ENCODE results near the gene TMEM45A. TPM values are rescaled to one million over a fixed set of nuclear protein-coding genes. Genes with fewer than 3 reads are reported as not detected.

Gene TMEM45A
- polyA plus RNA-seq, 1 donor from 2014 or later: 2.4 TPM

DNA sequence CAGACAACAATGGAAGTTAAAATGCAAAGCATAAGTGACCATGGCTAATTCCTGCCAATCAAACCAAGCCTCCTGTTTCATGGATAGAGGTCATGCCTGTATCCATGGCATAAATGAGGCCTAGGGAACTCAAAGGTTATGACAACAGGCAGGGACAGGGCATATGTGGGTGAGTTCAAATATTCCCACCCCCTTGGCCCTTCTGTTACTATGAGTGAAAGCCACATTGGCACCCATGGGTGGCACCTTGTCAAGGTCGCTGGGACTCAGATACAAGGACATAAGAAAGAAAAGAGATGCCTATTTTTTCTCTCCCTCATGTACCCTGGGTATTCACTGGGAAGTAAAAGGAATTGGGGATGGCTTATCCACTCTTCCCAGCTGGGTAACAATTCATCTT is 25.3 kb upstream of the TMEM45A start:
- Histone ChIP-seq H3K4me2 (ENCODE audit: low read length) (no peak overlapping the region), H3K9me2 (ENCODE audit: insufficient read depth, low read length) (no peaks in the 10 kb centered on the region), H3K36me3 (ENCODE audit: insufficient read depth, low read length) (no peaks in the 10 kb centered on the region), H3K27me3 (ENCODE audit: insufficient read depth, low read depth, low read length) (no peaks in the 10 kb centered on the region), H3K27ac (ENCODE audit: low read length) (no peak overlapping the region), H3K9me3 (ENCODE audit: low read length) (no peaks in the 10 kb centered on the region), H3F3A (ENCODE audit: insufficient read depth, low read length, poor library complexity, severe bottlenecking) (no peaks in the 10 kb centered on the region), H4K20me1 (ENCODE audit: insufficient read depth) (no peaks in the 10 kb centered on the region), H3K9ac (ENCODE audit: low read length) (no peak overlapping the region), H2AFZ (ENCODE audit: low read depth, low read length) (no peak overlapping the region), H3K4me3 (ENCODE audit: low read length) (no peak overlapping the region), H3K79me2 (replicated peaks; ENCODE audit: insufficient read depth, low read length) (no peaks in the 10 kb centered on the region)
- TF ChIP-seq TAF1 (IDR thresholded peaks at IDR 0.05; ENCODE audit: low read depth) (no peak), EP300 (conservative IDR thresholded peaks at IDR 0.05; ENCODE audit: poor library complexity, severe bottlenecking) (no peak), POLR2AphosphoS5 (IDR thresholded peaks at IDR 0.05) (no peak), RAD21 (conservative IDR thresholded peaks at IDR 0.05) (no peak)
- TF ChIP-seq, protein P1, sequence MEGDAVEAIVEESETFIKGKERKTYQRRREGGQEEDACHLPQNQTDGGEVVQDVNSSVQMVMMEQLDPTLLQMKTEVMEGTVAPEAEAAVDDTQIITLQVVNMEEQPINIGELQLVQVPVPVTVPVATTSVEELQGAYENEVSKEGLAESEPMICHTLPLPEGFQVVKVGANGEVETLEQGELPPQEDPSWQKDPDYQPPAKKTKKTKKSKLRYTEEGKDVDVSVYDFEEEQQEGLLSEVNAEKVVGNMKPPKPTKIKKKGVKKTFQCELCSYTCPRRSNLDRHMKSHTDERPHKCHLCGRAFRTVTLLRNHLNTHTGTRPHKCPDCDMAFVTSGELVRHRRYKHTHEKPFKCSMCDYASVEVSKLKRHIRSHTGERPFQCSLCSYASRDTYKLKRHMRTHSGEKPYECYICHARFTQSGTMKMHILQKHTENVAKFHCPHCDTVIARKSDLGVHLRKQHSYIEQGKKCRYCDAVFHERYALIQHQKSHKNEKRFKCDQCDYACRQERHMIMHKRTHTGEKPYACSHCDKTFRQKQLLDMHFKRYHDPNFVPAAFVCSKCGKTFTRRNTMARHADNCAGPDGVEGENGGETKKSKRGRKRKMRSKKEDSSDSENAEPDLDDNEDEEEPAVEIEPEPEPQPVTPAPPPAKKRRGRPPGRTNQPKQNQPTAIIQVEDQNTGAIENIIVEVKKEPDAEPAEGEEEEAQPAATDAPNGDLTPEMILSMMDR (IDR thresholded peaks at IDR 0.05; ENCODE audit: poor library complexity, severe bottlenecking): no peak
- TF ChIP-seq, protein P2, sequence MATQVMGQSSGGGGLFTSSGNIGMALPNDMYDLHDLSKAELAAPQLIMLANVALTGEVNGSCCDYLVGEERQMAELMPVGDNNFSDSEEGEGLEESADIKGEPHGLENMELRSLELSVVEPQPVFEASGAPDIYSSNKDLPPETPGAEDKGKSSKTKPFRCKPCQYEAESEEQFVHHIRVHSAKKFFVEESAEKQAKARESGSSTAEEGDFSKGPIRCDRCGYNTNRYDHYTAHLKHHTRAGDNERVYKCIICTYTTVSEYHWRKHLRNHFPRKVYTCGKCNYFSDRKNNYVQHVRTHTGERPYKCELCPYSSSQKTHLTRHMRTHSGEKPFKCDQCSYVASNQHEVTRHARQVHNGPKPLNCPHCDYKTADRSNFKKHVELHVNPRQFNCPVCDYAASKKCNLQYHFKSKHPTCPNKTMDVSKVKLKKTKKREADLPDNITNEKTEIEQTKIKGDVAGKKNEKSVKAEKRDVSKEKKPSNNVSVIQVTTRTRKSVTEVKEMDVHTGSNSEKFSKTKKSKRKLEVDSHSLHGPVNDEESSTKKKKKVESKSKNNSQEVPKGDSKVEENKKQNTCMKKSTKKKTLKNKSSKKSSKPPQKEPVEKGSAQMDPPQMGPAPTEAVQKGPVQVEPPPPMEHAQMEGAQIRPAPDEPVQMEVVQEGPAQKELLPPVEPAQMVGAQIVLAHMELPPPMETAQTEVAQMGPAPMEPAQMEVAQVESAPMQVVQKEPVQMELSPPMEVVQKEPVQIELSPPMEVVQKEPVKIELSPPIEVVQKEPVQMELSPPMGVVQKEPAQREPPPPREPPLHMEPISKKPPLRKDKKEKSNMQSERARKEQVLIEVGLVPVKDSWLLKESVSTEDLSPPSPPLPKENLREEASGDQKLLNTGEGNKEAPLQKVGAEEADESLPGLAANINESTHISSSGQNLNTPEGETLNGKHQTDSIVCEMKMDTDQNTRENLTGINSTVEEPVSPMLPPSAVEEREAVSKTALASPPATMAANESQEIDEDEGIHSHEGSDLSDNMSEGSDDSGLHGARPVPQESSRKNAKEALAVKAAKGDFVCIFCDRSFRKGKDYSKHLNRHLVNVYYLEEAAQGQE (IDR thresholded peaks at IDR 0.05; ENCODE audit: borderline replicate concordance): no peak

DNA sequence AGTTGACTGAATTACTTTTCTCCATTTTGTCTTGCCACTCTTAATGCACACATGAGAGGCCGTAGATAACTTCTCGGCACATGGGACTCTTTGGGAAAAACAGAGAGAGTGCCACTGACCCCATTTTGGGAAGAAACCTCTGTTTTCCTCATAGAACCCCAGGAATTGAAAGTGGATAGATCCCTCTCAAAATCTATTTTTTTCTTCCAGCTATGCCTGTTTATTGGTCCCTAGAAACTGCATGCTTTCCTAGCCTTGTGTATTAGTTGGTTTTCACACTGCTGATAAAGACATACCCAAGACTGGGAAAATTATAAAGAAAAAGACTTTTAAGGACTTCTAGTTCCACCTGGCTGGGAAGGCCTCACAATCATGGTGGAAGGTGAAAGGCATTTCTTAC is 23.7 kb upstream of the TMEM45A start:
- H3K36me3 ChIP-seq (ENCODE audit: insufficient read depth, low read length): no peaks in the 10 kb centered on the region
- no peak overlapping the region for H3K27ac ChIP-seq (ENCODE audit: low read length)
- no peak for TF ChIP-seq POLR2AphosphoS5 (IDR thresholded peaks at IDR 0.05)
- no peak overlapping the region for H3K4me2 ChIP-seq (ENCODE audit: low read length)
- H4K20me1 ChIP-seq (ENCODE audit: insufficient read depth): no peaks in the 10 kb centered on the region
- H3K27me3 ChIP-seq (ENCODE audit: insufficient read depth, low read depth, low read length): no peaks in the 10 kb centered on the region
- no peaks in the 10 kb centered on the region for H3K9me2 ChIP-seq (ENCODE audit: insufficient read depth, low read length)
- H3K9ac ChIP-seq (ENCODE audit: low read length): no peak overlapping the region
- no peaks in the 10 kb centered on the region for H3K9me3 ChIP-seq (ENCODE audit: low read length)
- no peaks in the 10 kb centered on the region for H3F3A ChIP-seq (ENCODE audit: insufficient read depth, low read length, poor library complexity, severe bottlenecking)
- no peak overlapping the region for H2AFZ ChIP-seq (ENCODE audit: low read depth, low read length)
- H3K4me3 ChIP-seq (ENCODE audit: low read length): no peak overlapping the region
- no peaks in the 10 kb centered on the region for H3K79me2 ChIP-seq (replicated peaks; ENCODE audit: insufficient read depth, low read length)

DNA sequence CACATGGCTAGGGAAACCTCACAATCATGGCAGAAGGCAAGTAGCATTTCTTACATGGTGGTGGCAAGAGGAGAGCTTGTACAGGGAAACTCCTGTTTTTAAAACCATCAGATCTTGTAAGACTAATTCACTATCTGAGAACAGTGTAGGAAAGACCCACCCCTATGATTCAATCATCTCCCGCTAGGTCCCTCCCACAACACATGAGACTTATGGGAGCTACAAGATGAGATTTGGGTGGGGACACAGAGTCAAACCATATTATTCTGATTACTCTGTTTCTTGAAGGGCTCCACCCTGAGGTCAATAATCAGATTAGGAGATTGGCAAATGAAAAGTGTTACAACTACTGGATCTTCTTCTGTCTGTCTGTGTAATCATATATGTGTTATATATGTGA is 21.5 kb upstream of the TMEM45A start:
- Histone ChIP-seq H3K9me3 (ENCODE audit: low read length) (no peaks in the 10 kb centered on the region), H3K27ac (ENCODE audit: low read length) (no peak overlapping the region), H3F3A (ENCODE audit: insufficient read depth, low read length, poor library complexity, severe bottlenecking) (no peaks in the 10 kb centered on the region), H3K4me3 (ENCODE audit: low read length) (no peak overlapping the region), H4K20me1 (ENCODE audit: insufficient read depth) (no peaks in the 10 kb centered on the region), H3K79me2 (replicated peaks; ENCODE audit: insufficient read depth, low read length) (no peaks in the 10 kb centered on the region), H3K9ac (ENCODE audit: low read length) (no peak overlapping the region), H3K36me3 (ENCODE audit: insufficient read depth, low read length) (no peaks in the 10 kb centered on the region), H3K27me3 (ENCODE audit: insufficient read depth, low read depth, low read length) (no peaks in the 10 kb centered on the region), H3K9me2 (ENCODE audit: insufficient read depth, low read length) (no peaks in the 10 kb centered on the region), H2AFZ (ENCODE audit: low read depth, low read length) (no peak overlapping the region), H3K4me2 (ENCODE audit: low read length) (no peak overlapping the region)
- no peak for TF ChIP-seq EP300 (conservative IDR thresholded peaks at IDR 0.05; ENCODE audit: poor library complexity, severe bottlenecking)
- TF ChIP-seq MXI1 (conservative IDR thresholded peaks at IDR 0.05; ENCODE audit: poor library complexity, severe bottlenecking): no peak
- TF ChIP-seq EZH2 (IDR thresholded peaks at IDR 0.05; ENCODE audit: borderline replicate concordance, insufficient read depth, low read length, poor library complexity, severe bottlenecking): no peak
- no peak for TF ChIP-seq POLR2AphosphoS5 (IDR thresholded peaks at IDR 0.05)
- no peak for TF ChIP-seq TAF1 (IDR thresholded peaks at IDR 0.05; ENCODE audit: low read depth)
- TF ChIP-seq SMC3 (conservative IDR thresholded peaks at IDR 0.05; ENCODE audit: poor library complexity): no peak
- TF ChIP-seq, protein P1 (IDR thresholded peaks at IDR 0.05; ENCODE audit: poor library complexity, severe bottlenecking): no peak

All from neural cell (in vitro differentiated cells).